Measurements from ENCODE around the gene MPL. TPM values are rescaled to one million over a fixed set of nuclear protein-coding genes. Genes with fewer than 3 reads are reported as not detected.
A peak's percentile ranks its signal among the peaks of the same experiment; 100 is the strongest.

Gene MPL
- total and polyA plus RNA-seq, 7 donors = not detected

DNA sequence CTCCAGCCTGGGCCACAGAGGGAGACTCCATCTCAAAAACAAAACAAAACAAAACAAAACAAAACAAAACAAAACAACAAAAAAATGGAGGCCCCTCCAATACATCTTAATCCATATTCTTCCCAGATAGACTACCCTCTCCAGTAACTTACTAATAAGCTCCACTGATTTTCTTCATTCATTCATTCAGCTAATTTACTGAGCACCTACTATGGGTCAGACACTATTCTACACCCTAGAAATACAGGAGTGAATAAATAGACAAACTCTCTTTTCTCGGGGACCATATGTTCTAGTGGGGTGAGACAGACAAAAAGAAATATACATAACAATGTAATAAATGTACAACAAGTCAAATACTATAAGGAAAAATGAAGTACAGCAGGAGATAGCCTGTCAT lies 13.4 kb downstream of the MPL start:
- 84 to 90% methylated on average over 1 of the region's 1 CpG for WGBS, 2 donors
- Histone ChIP-seq H3K4me3 (no peak overlapping the region), H3K27ac (peak overlapping the region in 2 of 4 donors; percentile 82 to 94), H3K4me1 (peaks cover 0 to 23% (median 16%) of the 10 kb centered on the region in 4 donors), H3K9me3 (no peaks in the 10 kb centered on the region), H3K36me3 (no peaks in the 10 kb centered on the region), H3K27me3 (no peaks in the 10 kb centered on the region)
- intact Hi-C loops (cut with DNase I) = no loop called here
- no peak for DNase-seq
- TF ChIP-seq POLR2A (IDR thresholded peaks at IDR 0.05) (no peak), EP300 (IDR thresholded peaks at IDR 0.05) (no peak), POLR2AphosphoS5 (IDR thresholded peaks at IDR 0.05) (no peak)
- TF ChIP-seq, protein P1, sequence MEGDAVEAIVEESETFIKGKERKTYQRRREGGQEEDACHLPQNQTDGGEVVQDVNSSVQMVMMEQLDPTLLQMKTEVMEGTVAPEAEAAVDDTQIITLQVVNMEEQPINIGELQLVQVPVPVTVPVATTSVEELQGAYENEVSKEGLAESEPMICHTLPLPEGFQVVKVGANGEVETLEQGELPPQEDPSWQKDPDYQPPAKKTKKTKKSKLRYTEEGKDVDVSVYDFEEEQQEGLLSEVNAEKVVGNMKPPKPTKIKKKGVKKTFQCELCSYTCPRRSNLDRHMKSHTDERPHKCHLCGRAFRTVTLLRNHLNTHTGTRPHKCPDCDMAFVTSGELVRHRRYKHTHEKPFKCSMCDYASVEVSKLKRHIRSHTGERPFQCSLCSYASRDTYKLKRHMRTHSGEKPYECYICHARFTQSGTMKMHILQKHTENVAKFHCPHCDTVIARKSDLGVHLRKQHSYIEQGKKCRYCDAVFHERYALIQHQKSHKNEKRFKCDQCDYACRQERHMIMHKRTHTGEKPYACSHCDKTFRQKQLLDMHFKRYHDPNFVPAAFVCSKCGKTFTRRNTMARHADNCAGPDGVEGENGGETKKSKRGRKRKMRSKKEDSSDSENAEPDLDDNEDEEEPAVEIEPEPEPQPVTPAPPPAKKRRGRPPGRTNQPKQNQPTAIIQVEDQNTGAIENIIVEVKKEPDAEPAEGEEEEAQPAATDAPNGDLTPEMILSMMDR (IDR thresholded peaks at IDR 0.05) = no peak

DNA sequence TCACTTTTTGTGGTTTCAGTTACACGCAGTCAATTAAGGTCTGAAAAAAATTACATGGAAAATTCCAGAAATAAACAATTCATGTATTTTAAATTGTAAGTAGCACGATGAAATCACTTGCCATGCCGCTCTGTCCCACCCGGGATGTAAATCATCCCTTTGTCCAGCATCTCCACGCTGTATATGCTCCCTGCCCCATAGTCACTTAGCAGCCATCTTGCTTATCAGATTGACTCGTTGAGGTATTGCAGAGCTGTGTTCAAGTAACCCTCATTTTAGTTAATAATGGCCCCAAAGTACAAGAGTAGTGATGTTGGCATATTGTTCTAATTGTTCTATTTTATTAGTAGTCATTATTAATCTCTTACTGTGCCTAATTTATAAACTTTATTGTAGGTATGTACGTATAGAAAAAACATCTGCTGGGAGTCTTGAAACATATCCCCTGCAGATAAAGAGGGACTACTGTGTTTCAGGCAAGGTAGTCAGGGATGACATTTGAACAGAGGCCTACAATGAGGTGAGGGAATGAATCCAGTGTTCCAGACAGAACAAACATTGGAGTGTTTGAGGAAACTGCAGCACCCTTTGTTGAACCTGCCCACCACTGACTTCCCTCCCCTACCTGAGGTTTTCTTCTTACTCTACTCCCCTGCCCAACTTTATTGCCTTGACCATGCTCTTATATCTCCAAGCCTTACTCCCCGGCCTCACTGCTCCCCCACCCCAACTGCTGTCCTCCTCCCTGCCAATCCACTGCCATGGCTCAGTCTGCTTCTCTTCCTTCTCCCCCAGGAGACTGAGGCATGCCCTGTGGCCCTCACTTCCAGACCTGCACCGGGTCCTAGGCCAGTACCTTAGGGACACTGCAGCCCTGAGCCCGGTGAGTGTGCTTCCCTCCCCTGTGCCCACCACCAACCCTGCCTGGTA lies 14.1 kb downstream of the MPL start:
- Histone ChIP-seq H3K9me3 (no peaks in the 10 kb centered on the region), H3K36me3 (no peaks in the 10 kb centered on the region), H3K27ac (peak overlapping the region in 1 of 4 donors; percentile 94), H3K27me3 (no peaks in the 10 kb centered on the region), H3K4me3 (no peak overlapping the region), H3K4me1 (peaks cover 0 to 23% (median 16%) of the 10 kb centered on the region in 4 donors)
- 81 to 85% methylated on average over 10 of the region's 10 CpGs for WGBS, 2 donors
- TF ChIP-seq POLR2AphosphoS5 (IDR thresholded peaks at IDR 0.05) = no peak
- TF ChIP-seq POLR2A (IDR thresholded peaks at IDR 0.05) = no peak
- TF ChIP-seq, protein P1 (IDR thresholded peaks at IDR 0.05) = no peak
- no peak for TF ChIP-seq EP300 (IDR thresholded peaks at IDR 0.05)
- intact Hi-C loops (cut with DNase I) = no loop called here
- no peak for DNase-seq

DNA sequence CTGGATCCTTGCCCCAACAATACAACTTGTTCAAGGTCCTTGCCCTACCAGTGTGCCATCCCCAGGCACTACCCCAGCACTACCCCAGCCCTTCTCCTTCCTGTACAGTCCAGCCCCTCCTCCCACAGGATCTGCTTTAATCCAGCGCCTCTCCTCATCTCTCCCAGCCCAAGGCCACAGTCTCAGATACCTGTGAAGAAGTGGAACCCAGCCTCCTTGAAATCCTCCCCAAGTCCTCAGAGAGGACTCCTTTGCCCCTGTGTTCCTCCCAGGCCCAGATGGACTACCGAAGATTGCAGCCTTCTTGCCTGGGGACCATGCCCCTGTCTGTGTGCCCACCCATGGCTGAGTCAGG lies 14.7 kb downstream of the MPL start:
- no peak for DNase-seq
- TF ChIP-seq POLR2A (IDR thresholded peaks at IDR 0.05) (no peak), POLR2AphosphoS5 (IDR thresholded peaks at IDR 0.05) (no peak), EP300 (IDR thresholded peaks at IDR 0.05) (no peak)
- TF ChIP-seq, protein P1 (IDR thresholded peaks at IDR 0.05) = no peak
- Histone ChIP-seq H3K9me3 (no peaks in the 10 kb centered on the region), H3K4me3 (no peak overlapping the region), H3K36me3 (no peaks in the 10 kb centered on the region), H3K27ac (no peak overlapping the region), H3K4me1 (peaks cover 0 to 23% (median 16%) of the 10 kb centered on the region in 4 donors), H3K27me3 (no peaks in the 10 kb centered on the region)
- intact Hi-C loops (cut with DNase I) = no loop called here
- 91 to 96% methylated on average over 2 of the region's 2 CpGs for WGBS, 2 donors

DNA sequence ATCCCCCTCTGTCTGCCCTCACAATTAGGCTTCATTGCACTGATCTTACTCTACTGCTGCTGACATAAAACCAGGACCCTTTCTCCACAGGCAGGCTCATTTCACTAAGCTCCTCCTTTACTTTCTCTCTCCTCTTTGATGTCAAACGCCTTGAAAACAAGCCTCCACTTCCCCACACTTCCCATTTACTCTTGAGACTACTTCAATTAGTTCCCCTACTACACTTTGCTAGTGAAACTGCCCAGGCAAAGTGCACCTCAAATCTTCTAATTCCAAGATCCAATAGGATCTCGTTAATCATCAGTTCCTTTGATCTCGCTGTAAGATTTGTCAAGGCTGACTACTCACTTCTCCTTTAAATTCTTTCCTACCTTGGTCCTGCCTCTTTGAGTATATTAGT lies 15.3 kb downstream of the MPL start:
- TF ChIP-seq POLR2A (IDR thresholded peaks at IDR 0.05) (no peak), POLR2AphosphoS5 (IDR thresholded peaks at IDR 0.05) (no peak), EP300 (IDR thresholded peaks at IDR 0.05) (no peak)
- no peak overlapping the region for H3K4me3 ChIP-seq
- no peaks in the 10 kb centered on the region for H3K36me3 ChIP-seq
- no peaks in the 10 kb centered on the region for H3K27me3 ChIP-seq
- WGBS, 2 donors = 64 to 72% methylated on average over 3 of the region's 3 CpGs
- intact Hi-C loops (cut with DNase I) = no loop called here
- DNase-seq = no peak
- peaks cover 0 to 29% (median 20%) of the 10 kb centered on the region in 4 donors for H3K4me1 ChIP-seq
- H3K27ac ChIP-seq = no peak overlapping the region
- no peaks in the 10 kb centered on the region for H3K9me3 ChIP-seq

DNA sequence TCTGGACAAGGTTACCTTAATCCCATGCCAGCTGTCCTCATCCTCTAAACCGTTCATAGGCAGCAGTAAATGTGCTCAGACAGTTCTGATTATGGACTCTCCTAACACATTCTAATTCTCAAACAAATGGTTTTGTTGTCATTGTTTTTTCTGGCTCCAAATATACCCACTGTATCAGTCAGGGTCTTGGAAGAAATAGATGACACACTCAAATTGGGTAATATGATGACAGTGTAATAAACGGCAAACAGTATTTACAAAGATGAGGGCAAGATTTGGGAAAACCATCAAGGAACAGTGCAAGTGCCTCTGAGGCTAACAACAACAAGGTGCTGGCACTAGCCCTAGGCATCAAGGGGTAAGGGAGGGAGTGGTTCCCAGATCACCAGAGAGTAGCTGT lies 16.9 kb downstream of the MPL start:
- H3K9me3 ChIP-seq = no peaks in the 10 kb centered on the region
- TF ChIP-seq POLR2AphosphoS5 (IDR thresholded peaks at IDR 0.05) (no peak), POLR2A (IDR thresholded peaks at IDR 0.05) (no peak), EP300 (IDR thresholded peaks at IDR 0.05) (no peak)
- TF ChIP-seq, protein P1 (IDR thresholded peaks at IDR 0.05) = no peak
- H3K36me3 ChIP-seq = no peaks in the 10 kb centered on the region
- H3K4me3 ChIP-seq = no peak overlapping the region
- WGBS, 2 donors = 89 to 93% methylated on average over 2 of the region's 2 CpGs
- peaks cover 0 to 29% (median 20%) of the 10 kb centered on the region in 4 donors for H3K4me1 ChIP-seq
- intact Hi-C loops (cut with DNase I) = no loop called here
- no peak for DNase-seq
- no peak overlapping the region for H3K27ac ChIP-seq
- no peaks in the 10 kb centered on the region for H3K27me3 ChIP-seq
